Endodermal cell (in vitro differentiated cells): ENCODE data around the gene INAFM2. TPM values are rescaled to one million over a fixed set of nuclear protein-coding genes. Genes with fewer than 3 reads are reported as not detected.

Source experiments
- DNase-seq: peaks from one replicate; pipeline ENCODE4 v3.0.0-alpha.2; 2017
- H3K27ac ChIP-seq: 2 replicates; pipeline ENCODE4 v1.5.1; 2013; ENCODE audit warnings: mild to moderate bottlenecking, low read depth, low read length, moderate library complexity
- H3K27me3 ChIP-seq: 2 replicates; pipeline ENCODE4 v1.6.1; 2013; ENCODE audit warnings: mild to moderate bottlenecking, low read length, moderate library complexity; ENCODE audit not compliant: insufficient read depth, control insufficient read depth, poor library complexity, severe bottlenecking
- H3K36me3 ChIP-seq: 2 replicates; pipeline ENCODE4 v1.7.0; 2013; ENCODE audit warnings: mild to moderate bottlenecking, low read length, moderate library complexity; ENCODE audit not compliant: control insufficient read depth, insufficient read depth
- H3K4me1 ChIP-seq: one replicate; pipeline ENCODE4 v1.7.0; 2013; ENCODE audit warnings: low read length; ENCODE audit not compliant: control insufficient read depth, insufficient read depth
- H3K4me3 ChIP-seq: 2 replicates; pipeline ENCODE4 v1.5.1; 2013; ENCODE audit warnings: mild to moderate bottlenecking, low read length, moderate library complexity
- H3K9ac ChIP-seq: 2 replicates; pipeline ENCODE4 v1.6.1; 2013; ENCODE audit warnings: mild to moderate bottlenecking, low read length, moderate library complexity; ENCODE audit not compliant: poor library complexity, severe bottlenecking; ENCODE audit errors: extremely low read depth
- H3K9me3 ChIP-seq: 2 replicates; pipeline ENCODE4 v1.6.1; 2013; ENCODE audit warnings: mild to moderate bottlenecking, low read length, moderate library complexity; ENCODE audit not compliant: control insufficient read depth
- H3K27ac Mint-ChIP-seq: 2 replicates; pipeline ENCODE4 v1.8.0; 2020; ENCODE audit warnings: mixed read lengths
- H3K27me3 Mint-ChIP-seq: 2 replicates; pipeline ENCODE4 v1.8.0; 2021; ENCODE audit warnings: mild to moderate bottlenecking, mixed read lengths; ENCODE audit not compliant: insufficient read depth
- H3K36me3 Mint-ChIP-seq: 2 replicates; pipeline ENCODE4 v1.8.0; 2020; ENCODE audit warnings: low read depth, mixed read lengths
- H3K4me1 Mint-ChIP-seq: 2 replicates; pipeline ENCODE4 v1.8.0; 2020; ENCODE audit warnings: mixed read lengths
- H3K4me3 Mint-ChIP-seq: 2 replicates; pipeline ENCODE4 v1.8.0; 2020; ENCODE audit warnings: mild to moderate bottlenecking, moderate library complexity, mixed read lengths
- H3K9me3 Mint-ChIP-seq: 2 replicates; pipeline ENCODE4 v1.8.0; 2020; ENCODE audit warnings: mild to moderate bottlenecking, mixed read lengths
- WGBS, 2 experiments: methylation state at CpG; one replicate each; pipeline versions ENCODE4 v1.1.5 to v1.1.7; 2013; ENCODE audit warnings: missing lambda C conversion rate in 2 of 2, mixed read lengths in 1 of 2; ENCODE audit not compliant: insufficient coverage in 1 of 2, insufficient read length in 1 of 2; 5-methylcytosine and 5-hydroxymethylcytosine counted together
- total RNA-seq, 2 donors: library from RNA; stranded (reverse); fragmentation: NEBNext Ultra II Directional in 1 of 2; extraction: Animal tissue kit (Norgen Biotek cat#: 25700) in 1 of 2; gene quantifications; 2 replicates in 1 of 2; 3 replicates in 1 of 2; pipeline ENCODE4 v1.2.1, GENCODE V29; 2021
- TF ChIP-seq, protein P1 (sequence below): fragments of 200-600 bp; sonication (generic); conservative IDR thresholded peaks from 2 replicates; pipeline ENCODE4 v1.5.0; 2021; ENCODE audit warnings: antibody characterized with exemption, mild to moderate bottlenecking

The INAFM2 gene
- total RNA-seq, 2 donors from 2014 or later = 4.6 to 8.6 TPM

DNA sequence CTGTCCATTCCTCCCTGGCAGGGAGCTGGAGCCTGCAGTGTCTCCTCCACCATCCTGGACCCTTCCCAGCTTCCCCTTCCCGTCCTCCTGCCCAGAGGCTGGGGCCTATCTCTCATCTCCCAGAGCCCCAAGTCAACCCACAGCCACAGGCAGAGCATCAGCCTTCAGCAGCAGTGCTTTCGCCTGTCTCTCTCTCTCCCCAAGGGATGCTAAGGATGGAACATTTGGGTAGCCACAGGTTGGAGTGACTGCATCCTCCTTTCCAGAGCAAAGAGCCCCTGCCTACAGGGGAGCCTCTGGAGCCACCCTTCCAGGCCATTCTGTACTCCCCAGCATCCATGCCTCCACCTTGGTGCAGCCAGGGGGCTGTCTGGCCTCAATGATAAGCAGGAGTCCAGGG is 19.9 kb upstream of the INAFM2 start:
- Mint-ChIP-seq H3K4me3 (no peak overlapping the region), H3K36me3 (peaks cover 2% of the 10 kb centered on the region), H3K27ac (no peak overlapping the region), H3K4me1 (peaks cover 23% of the 10 kb centered on the region), H3K9me3 (peaks cover 14% of the 10 kb centered on the region), H3K27me3 (peaks cover 30% of the 10 kb centered on the region)
- no peak overlapping the region for H3K4me3 ChIP-seq
- 93% methylated on average over 2 of the region's 2 CpGs; no CpG with 5 or more reads in 1 of the 2 experiments for WGBS, 2 experiments
- H3K4me1 ChIP-seq = no peaks in the 10 kb centered on the region
- H3K36me3 ChIP-seq = no peaks in the 10 kb centered on the region
- no peak for DNase-seq
- H3K27me3 ChIP-seq = peaks cover 13% of the 10 kb centered on the region
- H3K9me3 ChIP-seq = peaks cover 4% of the 10 kb centered on the region
- TF ChIP-seq, protein P1, sequence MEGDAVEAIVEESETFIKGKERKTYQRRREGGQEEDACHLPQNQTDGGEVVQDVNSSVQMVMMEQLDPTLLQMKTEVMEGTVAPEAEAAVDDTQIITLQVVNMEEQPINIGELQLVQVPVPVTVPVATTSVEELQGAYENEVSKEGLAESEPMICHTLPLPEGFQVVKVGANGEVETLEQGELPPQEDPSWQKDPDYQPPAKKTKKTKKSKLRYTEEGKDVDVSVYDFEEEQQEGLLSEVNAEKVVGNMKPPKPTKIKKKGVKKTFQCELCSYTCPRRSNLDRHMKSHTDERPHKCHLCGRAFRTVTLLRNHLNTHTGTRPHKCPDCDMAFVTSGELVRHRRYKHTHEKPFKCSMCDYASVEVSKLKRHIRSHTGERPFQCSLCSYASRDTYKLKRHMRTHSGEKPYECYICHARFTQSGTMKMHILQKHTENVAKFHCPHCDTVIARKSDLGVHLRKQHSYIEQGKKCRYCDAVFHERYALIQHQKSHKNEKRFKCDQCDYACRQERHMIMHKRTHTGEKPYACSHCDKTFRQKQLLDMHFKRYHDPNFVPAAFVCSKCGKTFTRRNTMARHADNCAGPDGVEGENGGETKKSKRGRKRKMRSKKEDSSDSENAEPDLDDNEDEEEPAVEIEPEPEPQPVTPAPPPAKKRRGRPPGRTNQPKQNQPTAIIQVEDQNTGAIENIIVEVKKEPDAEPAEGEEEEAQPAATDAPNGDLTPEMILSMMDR = no peak
- no peak overlapping the region for H3K27ac ChIP-seq
- H3K9ac ChIP-seq = no peak overlapping the region

DNA sequence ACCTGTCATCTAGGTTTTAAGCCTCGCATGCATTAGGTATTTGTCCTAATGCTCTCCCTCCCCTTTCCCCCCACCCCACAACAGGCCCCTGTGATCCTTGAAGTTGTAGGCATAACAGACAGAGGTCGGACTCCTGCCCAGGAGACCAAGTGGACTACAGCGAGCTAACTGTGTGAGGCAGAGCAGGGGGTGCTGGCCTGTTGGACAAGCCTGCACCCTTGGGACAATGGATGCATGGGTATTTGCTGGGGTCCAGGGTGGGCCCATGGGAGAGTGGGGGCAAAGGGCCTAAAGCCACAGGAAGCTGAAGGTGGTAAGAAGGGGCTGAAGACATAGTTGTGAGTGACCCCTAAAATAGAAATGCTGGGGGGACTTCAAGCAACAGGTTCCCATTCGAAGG is 18.2 kb upstream of the INAFM2 start:
- no peak overlapping the region for H3K4me3 ChIP-seq
- no peak overlapping the region for H3K9ac ChIP-seq
- no peak for DNase-seq
- peaks cover 2% of the 10 kb centered on the region for H3K9me3 ChIP-seq
- peaks cover 6% of the 10 kb centered on the region for H3K4me1 ChIP-seq
- H3K27ac ChIP-seq = no peak overlapping the region
- Mint-ChIP-seq H3K27ac (no peak overlapping the region), H3K4me3 (no peak overlapping the region), H3K27me3 (peaks cover 23% of the 10 kb centered on the region), H3K4me1 (peaks cover 28% of the 10 kb centered on the region), H3K36me3 (peaks cover 2% of the 10 kb centered on the region), H3K9me3 (peaks cover 5% of the 10 kb centered on the region)
- 88% methylated on average over 1 to 4 of the region's 4 CpGs for WGBS, 2 experiments
- TF ChIP-seq, protein P1 = no peak
- H3K36me3 ChIP-seq = no peaks in the 10 kb centered on the region
- H3K27me3 ChIP-seq = peaks cover 13% of the 10 kb centered on the region

DNA sequence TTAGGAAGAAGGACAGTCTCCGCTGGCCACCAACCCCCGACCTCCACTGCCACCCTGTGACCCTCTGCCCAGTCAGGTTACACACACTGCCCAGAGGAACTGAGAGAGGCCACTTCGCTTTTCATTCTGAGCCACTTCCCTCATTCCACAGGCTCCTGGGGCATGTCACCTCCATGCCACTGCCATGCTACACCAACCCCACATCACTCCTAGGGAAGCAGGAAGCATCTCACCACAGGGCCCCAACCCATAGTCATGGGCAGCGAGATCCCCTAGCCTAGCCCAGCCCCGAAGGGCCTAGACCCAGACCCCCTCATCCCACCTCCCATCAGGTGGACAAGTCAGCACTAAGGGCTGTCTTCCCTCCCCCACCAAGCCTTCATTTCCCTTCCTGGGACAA is 17.1 kb upstream of the INAFM2 start:
- H3K9ac ChIP-seq = no peak overlapping the region
- H3K27ac Mint-ChIP-seq = peak overlapping the region; percentile 30
- H3K4me1 ChIP-seq = peaks cover 6% of the 10 kb centered on the region
- no peak overlapping the region for H3K4me3 Mint-ChIP-seq
- H3K36me3 ChIP-seq = no peaks in the 10 kb centered on the region
- no peaks in the 10 kb centered on the region for H3K9me3 Mint-ChIP-seq
- no peak overlapping the region for H3K4me3 ChIP-seq
- no peaks in the 10 kb centered on the region for H3K36me3 Mint-ChIP-seq
- H3K9me3 ChIP-seq = no peaks in the 10 kb centered on the region
- DNase-seq = no peak
- TF ChIP-seq, protein P1 = no peak
- peaks cover 24% of the 10 kb centered on the region for H3K27me3 ChIP-seq
- H3K27ac ChIP-seq = no peak overlapping the region
- peaks cover 22% of the 10 kb centered on the region for H3K4me1 Mint-ChIP-seq
- WGBS, 2 experiments = 93% methylated on average over 5 of the region's 5 CpGs; no CpG with 5 or more reads in 1 of the 2 experiments
- H3K27me3 Mint-ChIP-seq = peaks cover 28% of the 10 kb centered on the region
